K562 (cell line): Measurements from ENCODE around the gene HSD17B11. TPM values are rescaled to one million over a fixed set of nuclear protein-coding genes. Genes with fewer than 3 reads are reported as not detected.
A peak's percentile ranks its signal among the peaks of the same experiment; 100 is the strongest.

ENCODE experiments used
- AFF1 ChIP-seq, 2 experiments: fragments of 450-650 bp; IDR thresholded peaks; 2 replicates each; pipeline ENCODE4 v1.6.1; 2018; ENCODE audit warnings: mild to moderate bottlenecking in 2 of 2, low read depth in 1 of 2; ENCODE audit not compliant: partially characterized antibody in 2 of 2
- CBFA2T2 ChIP-seq: fragments of 450-650 bp; conservative IDR thresholded peaks from 2 replicates; pipeline ENCODE4 v1.6.1; 2017; ENCODE audit warnings: mild to moderate bottlenecking
- CREB3L1 ChIP-seq: fragments of 450-650 bp; IDR thresholded peaks from 2 replicates; pipeline ENCODE4 v1.6.1; 2014; ENCODE audit warnings: low read depth, mild to moderate bottlenecking, moderate library complexity, borderline replicate concordance
- ESRRA ChIP-seq: fragments of 450-650 bp; IDR thresholded peaks from 2 replicates; pipeline ENCODE4 v1.6.1; 2014; ENCODE audit warnings: low read depth, mild to moderate bottlenecking, moderate library complexity, borderline replicate concordance
- HMBOX1 ChIP-seq: sonication (generic); IDR thresholded peaks from 2 replicates; pipeline ENCODE4 v1.6.1; 2016
- LCOR ChIP-seq: sonication (generic); formaldehyde crosslinking; IDR thresholded peaks from 2 replicates; pipeline ENCODE4 v1.8.0; 2022; ENCODE audit warnings: mild to moderate bottlenecking, missing genetic modification reagents
- MAZ ChIP-seq, 2 experiments: fragments of 450-650 bp in 1 of 2; sonication (generic) in 1 of 2; formaldehyde crosslinking; IDR thresholded peaks in 1 of 2; conservative IDR thresholded peaks in 1 of 2; 2 replicates each; pipeline versions ENCODE4 v1.4.0 to v1.5.0; 2020; ENCODE audit warnings: mild to moderate bottlenecking in 1 of 2, missing genetic modification reagents in 1 of 2
- MYC ChIP-seq, 2 experiments: fragments of 250-450 bp in 1 of 2; sonication (Bioruptor Pico) in 1 of 2; IDR thresholded peaks; 2 replicates each; pipeline versions ENCODE4 v1.5.1 to v1.6.1; 2012 to 2021; ENCODE audit warnings: low read depth in 2 of 2, borderline replicate concordance in 1 of 2, improper control_type of control experiment in 1 of 2, low read length in 1 of 2, mild to moderate bottlenecking in 1 of 2, moderate library complexity in 1 of 2
- NUFIP1 ChIP-seq: fragments of 450-650 bp; IDR thresholded peaks from 2 replicates; pipeline ENCODE4 v1.6.1; 2018; ENCODE audit not compliant: partially characterized antibody
- POLR3A ChIP-seq: IDR thresholded peaks from 2 replicates; pipeline ENCODE4 v1.6.1; 2011; ENCODE audit warnings: borderline replicate concordance, mild to moderate bottlenecking, moderate library complexity; ENCODE audit not compliant: insufficient read length, insufficient read depth; ENCODE audit errors: extremely low read depth
- RBM14 ChIP-seq: fragments of 200-400 bp; formaldehyde crosslinking; IDR thresholded peaks from 2 replicates; pipeline ENCODE4 v1.6.1; 2018; ENCODE audit warnings: low read depth, mild to moderate bottlenecking, low read length, moderate library complexity, borderline replicate concordance; ENCODE audit not compliant: insufficient read depth
- RUNX1 ChIP-seq: sonication (generic); IDR thresholded peaks from 2 replicates; pipeline ENCODE4 v1.6.1; 2016; ENCODE audit warnings: antibody characterized with exemption, low read depth
- SMARCE1 ChIP-seq: fragments of 450-650 bp; IDR thresholded peaks from 2 replicates; pipeline ENCODE4 v1.7.1; 2016; ENCODE audit warnings: mild to moderate bottlenecking
- SRF ChIP-seq, 2 experiments: fragments of 250-450, 450-650 bp in 1 of 2; sonication (Bioruptor Pico) in 1 of 2; sonication (generic) in 1 of 2; formaldehyde crosslinking; IDR thresholded peaks; 2 replicates each; pipeline versions ENCODE4 v1.5.0 to v1.5.1; 2020 to 2022; ENCODE audit warnings: mild to moderate bottlenecking in 1 of 2, missing genetic modification reagents in 1 of 2
- TEAD1 ChIP-seq, 2 experiments: fragments of 450-650 bp in 1 of 2; sonication (generic) in 1 of 2; formaldehyde crosslinking; IDR thresholded peaks; 2 replicates each; pipeline versions ENCODE4 v1.4.0 to v1.8.0; 2020 to 2022; ENCODE audit warnings: mild to moderate bottlenecking in 2 of 2, missing genetic modification reagents in 1 of 2
- THAP12 ChIP-seq: fragments of 250-450 bp; sonication (Bioruptor Pico); IDR thresholded peaks from 2 replicates; pipeline ENCODE4 v1.9.0; 2021; ENCODE audit warnings: mild to moderate bottlenecking, inconsistent platforms
- ZFPM2 ChIP-seq: fragments of 250-450 bp; sonication (Bioruptor Pico); IDR thresholded peaks from 2 replicates; pipeline ENCODE4 v1.5.1; 2022; ENCODE audit warnings: mild to moderate bottlenecking
- polyA plus RNA-seq, 8 experiments: library from polyadenylated mRNA; depleted of rRNA in 4 of 8; stranded (reverse) in 5 of 8; unstranded in 3 of 8; fragments of >200 nt; fragmentation: Nextera tagmentation in 2 of 8; fragmentation: Illumina TruSeq in 1 of 8; extraction: Ambion mirVana in 2 of 8; extraction: Trizol in 1 of 8; gene quantifications; 2 replicates each; pipeline versions ENCODE4 v1.2.1 to v1.2.3, GENCODE V29; 2011 to 2014; ENCODE audit warnings: inconsistent platforms in 1 of 8, missing spikeins in 1 of 8
- total RNA-seq, 7 experiments: library from RNA; depleted of rRNA in 6 of 7; stranded (reverse); fragments of >200 nt in 6 of 7; fragmentation: Illumina TruSeq in 2 of 7; extraction: Trizol in 2 of 7; gene quantifications; 2 replicates each; pipeline versions ENCODE4 v1.2.1 to v1.2.3, GENCODE V29; 2011 to 2021; ENCODE audit warnings: low replicate concordance in 1 of 7

HSD17B11 gene
- total and polyA plus RNA-seq, 9 of the 15 experiments (the other 6 are each of a cell fraction or from before 2014, with no cell fraction given): 26.0 to 108 (median 81.0) TPM

GRCh38 chr4:87390891-87391575, at the start of gene HSD17B11 (continued):
- peak; percentile 52; the same call in 1 of the 2 replicates for TF ChIP-seq THAP12 (CRISPR knock-in tag)
- TF ChIP-seq RUNX1: no peak
- TF ChIP-seq HMBOX1: peak; percentile 80
- peak; percentile 70 to 78 for TF ChIP-seq AFF1 (IDR thresholded peaks at IDR 0.05; ENCODE audit: low read depth in 1 of 2, partially characterized antibody in 2 of 2)
- TF ChIP-seq RBM14: no peak
- TF ChIP-seq MAZ (CRISPR knock-in tag; conservative IDR thresholded peaks at IDR 0.05 in 1 of 2, IDR thresholded peaks at IDR 0.05 in 1 of 2): peak in 1 of 2 experiments; percentile 81; a peak in 2 of 4 replicates
- peak; percentile 86 for TF ChIP-seq MYC (IDR thresholded peaks at IDR 0.05; ENCODE audit: low read depth, low read length)
- TF ChIP-seq MYC (CRISPR knock-in tag; IDR thresholded peaks at IDR 0.05; ENCODE audit: borderline replicate concordance, low read depth): no peak
- TF ChIP-seq ZFPM2 (CRISPR knock-in tag): no peak
- no peak for TF ChIP-seq TEAD1 (CRISPR knock-in tag; IDR thresholded peaks at IDR 0.05)
- TF ChIP-seq CBFA2T2: 0 out of 2 replicates have a peak, but pooled peaks have one; percentile 8
- TF ChIP-seq LCOR (CRISPR knock-in tag): peak; percentile 28; the same call in 1 of the 2 replicates
- peak; percentile 15; the same call in 1 of the 2 replicates for TF ChIP-seq ESRRA
- TF ChIP-seq NUFIP1: no peak
- 0 out of 2 replicates have a peak, but pooled peaks have one; percentile 57 for TF ChIP-seq SMARCE1
- TF ChIP-seq POLR3A: no peak
- TF ChIP-seq SRF (CRISPR knock-in tag; IDR thresholded peaks at IDR 0.05): peak in 1 of 2 experiments; percentile 46; a peak in 1 of 4 replicates
- peak; percentile 55; the same call in 1 of the 2 replicates for TF ChIP-seq CREB3L1
